GM21786 (cell line): ENCODE measurements around the gene STON2.
A peak's percentile ranks its signal among the peaks of the same experiment; 100 is the strongest.
"Not testable (repeated sequence)": the region's sequence is repeated elsewhere in the genome, so short reads cannot be mapped to it uniquely, and the experiment has no call there.

Experiments used
- ATAC-seq: cut with Tn5 transposase; IDR thresholded peaks from one replicate; pipeline ENCODE4 v1.9.1; 2021; ENCODE audit not compliant: unreplicated experiment

Gene STON2

GRCh38 chr14:81400202-81400678 is at the start of gene STON2:
STON2 (minus strand) TSS chr14:81400324; CDS start chr14:81398382, 1,942 bp downstream.
- ATAC-seq = no peak

GRCh38 chr14:81449576-81449975 is 49.5 kb upstream of the STON2 start:
- ATAC-seq = no peak

- no peak for ATAC-seq
Observed at GRCh38 chr14:81449114-81449513, 49.0 kb upstream of the STON2 start.

GRCh38 chr14:81447021-81447764 is 47.1 kb upstream of the STON2 start:
- ATAC-seq = no peak

GRCh38 chr14:81446279-81447007 is 46.3 kb upstream of the STON2 start:
- ATAC-seq = no peak

GRCh38 chr14:81441626-81442134 is 41.6 kb upstream of the STON2 start:
- no peak for ATAC-seq

- ATAC-seq = no peak
Observed at GRCh38 chr14:81440041-81440440, 39.9 kb upstream of the STON2 start.

- no peak for ATAC-seq
Observed at GRCh38 chr14:81437244-81437643, 37.1 kb upstream of the STON2 start.

- ATAC-seq = peak; percentile 51
Observed at GRCh38 chr14:81436296-81437138, 36.4 kb upstream of the STON2 start.

GRCh38 chr14:81435391-81436295 is 35.5 kb upstream of the STON2 start:
- peak; percentile 33 for ATAC-seq

- ATAC-seq = no peak
Observed at GRCh38 chr14:81435048-81435390, 34.9 kb upstream of the STON2 start.

GRCh38 chr14:81434230-81434629 is 34.1 kb upstream of the STON2 start:
- no peak for ATAC-seq

GRCh38 chr14:81433378-81433777 is 33.3 kb upstream of the STON2 start:
- ATAC-seq = no peak

GRCh38 chr14:81432219-81432661 is 32.1 kb upstream of the STON2 start:
- ATAC-seq = no peak

- no peak for ATAC-seq
Observed at GRCh38 chr14:81430235-81430634, 30.1 kb upstream of the STON2 start.

- ATAC-seq = not testable (repeated sequence)
Observed at GRCh38 chr14:81429749-81430148, 29.6 kb upstream of the STON2 start.

GRCh38 chr14:81429028-81429427 is 28.9 kb upstream of the STON2 start:
- ATAC-seq = no peak

GRCh38 chr14:81427348-81428058 is 27.4 kb upstream of the STON2 start:
- no peak for ATAC-seq

- no peak for ATAC-seq
Observed at GRCh38 chr14:81423504-81423903, 23.4 kb upstream of the STON2 start.
